T-helper 9 cell (primary cell): Measurements from ENCODE around the gene ZNF524.
A peak's percentile ranks its signal among the peaks of the same experiment; 100 is the strongest.
"Not testable (repeated sequence)": the region's sequence is repeated elsewhere in the genome, so short reads cannot be mapped to it uniquely, and the experiment has no call there.

Source experiments
- DNase-seq: peaks from one replicate; pipeline ENCODE4 v3.0.0-alpha.2; 2020
- total RNA-seq, 2 donors: gene quantifications; one replicate each; lab custom pipeline; 2026; lab: John Stamatoyannopoulos, UW

ZNF524 gene, protein sequence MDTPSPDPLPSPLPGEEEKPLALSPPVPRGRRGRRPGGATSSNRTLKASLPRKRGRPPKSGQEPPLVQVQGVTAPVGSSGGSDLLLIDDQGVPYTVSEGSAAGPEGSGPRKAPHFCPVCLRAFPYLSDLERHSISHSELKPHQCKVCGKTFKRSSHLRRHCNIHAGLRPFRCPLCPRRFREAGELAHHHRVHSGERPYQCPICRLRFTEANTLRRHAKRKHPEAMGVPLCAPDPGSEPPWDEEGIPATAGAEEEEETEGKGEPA
- total RNA-seq, result 14.7 to 22.6 reads per million in 2 donors

DNA sequence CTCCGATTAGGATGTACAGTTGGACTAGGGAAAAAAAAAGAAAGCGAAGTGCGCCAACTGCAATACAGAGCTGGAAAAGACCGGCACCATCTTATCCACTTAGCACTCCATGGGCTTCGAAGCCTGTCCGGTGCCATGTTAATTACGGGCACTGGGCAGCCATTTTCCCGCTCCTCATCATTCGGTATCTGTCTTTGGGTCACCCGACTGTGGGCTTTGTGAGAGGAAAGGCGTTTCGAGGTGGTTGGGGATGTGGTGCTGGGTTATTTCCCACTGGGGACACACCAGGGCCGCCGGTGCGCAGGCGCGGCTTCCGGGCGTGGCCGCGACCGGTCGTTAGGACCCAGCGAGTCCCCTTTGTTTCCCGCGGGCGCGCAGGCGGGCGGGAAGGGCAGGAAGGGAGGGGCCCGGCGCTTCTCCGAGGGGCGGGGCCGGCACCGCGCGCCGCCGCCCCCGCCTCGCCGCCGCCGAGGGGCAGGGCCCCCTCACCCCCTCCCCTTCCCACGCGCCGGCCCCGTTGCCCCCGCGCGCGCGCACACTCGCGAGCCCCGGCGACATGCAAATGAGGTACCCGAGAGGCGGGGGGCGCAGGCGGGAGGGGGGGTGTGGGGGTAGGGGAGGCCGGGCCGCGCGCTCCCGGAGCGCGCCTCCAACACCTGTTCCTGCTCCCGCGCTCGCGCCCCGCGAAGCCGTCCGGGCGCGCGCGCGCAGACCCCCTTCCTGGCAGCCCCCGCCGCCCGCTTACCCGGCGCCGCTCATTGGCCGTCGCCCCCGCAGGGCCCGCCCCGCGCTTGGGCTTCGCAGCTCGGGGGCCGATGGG lies at the start of gene ZNF524:
TSS of gene ZNF524 (plus strand) at position 447 of the 820 bp plus-strand sequence. CDS start 1,825 bp downstream, outside the sequence.
- peak; percentile 68 for DNase-seq

DNA sequence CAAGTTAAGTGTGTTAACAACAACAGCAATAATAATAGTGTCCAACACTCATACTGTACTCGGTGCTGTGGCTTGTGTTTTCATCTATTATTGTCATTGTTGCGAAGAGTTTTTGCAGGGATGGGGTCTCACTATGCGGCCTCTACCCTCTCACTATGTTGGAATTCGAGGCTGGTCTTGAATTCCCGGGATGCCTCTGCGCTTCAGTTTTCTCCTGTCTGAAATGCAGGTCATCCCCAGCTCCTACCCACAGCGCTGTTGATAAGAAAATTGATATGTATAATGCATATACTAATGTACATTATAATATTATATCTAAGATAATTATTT lies 49.8 kb upstream of the ZNF524 start:
- no peak for DNase-seq

DNA sequence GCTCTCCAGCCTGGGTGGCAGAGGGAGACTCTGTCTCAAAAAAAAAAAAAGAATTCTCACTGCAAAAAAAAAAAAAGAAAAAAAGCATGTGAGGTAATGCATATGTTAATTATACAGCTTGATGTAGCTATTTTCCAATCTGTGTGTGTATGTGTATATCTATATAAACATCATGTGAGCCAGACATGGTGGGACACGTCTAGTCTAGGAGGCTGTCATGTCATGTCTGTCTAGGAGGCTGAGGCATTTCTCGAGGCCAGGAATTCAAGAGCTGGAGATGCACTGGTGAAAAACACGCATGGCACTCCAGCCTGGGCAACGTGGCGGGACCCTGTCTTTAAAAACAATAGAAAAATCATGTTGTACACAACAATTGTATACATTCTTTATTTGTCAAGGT lies 47.9 kb upstream of the ZNF524 start:
- no peak for DNase-seq

DNA sequence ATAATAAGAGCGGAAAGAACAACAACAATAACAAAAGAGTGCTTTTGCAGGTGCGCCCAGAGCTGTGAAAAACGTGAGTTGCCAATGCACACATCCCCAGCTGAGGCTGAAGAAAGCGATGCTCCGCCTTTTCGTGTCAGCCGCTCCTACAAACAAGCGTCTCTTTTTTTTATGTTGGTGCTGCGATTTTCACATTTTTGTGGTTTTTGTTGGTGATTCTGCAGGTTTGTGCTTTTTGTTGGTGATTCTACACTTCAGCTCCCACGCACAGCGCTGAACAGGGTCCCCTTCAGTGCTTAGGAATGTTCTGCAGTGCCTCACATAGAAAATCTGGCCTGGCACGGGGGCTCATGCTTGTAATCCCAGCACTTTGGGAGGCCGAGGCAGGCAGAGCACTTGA lies 47.5 kb upstream of the ZNF524 start:
- DNase-seq, result no peak

DNA sequence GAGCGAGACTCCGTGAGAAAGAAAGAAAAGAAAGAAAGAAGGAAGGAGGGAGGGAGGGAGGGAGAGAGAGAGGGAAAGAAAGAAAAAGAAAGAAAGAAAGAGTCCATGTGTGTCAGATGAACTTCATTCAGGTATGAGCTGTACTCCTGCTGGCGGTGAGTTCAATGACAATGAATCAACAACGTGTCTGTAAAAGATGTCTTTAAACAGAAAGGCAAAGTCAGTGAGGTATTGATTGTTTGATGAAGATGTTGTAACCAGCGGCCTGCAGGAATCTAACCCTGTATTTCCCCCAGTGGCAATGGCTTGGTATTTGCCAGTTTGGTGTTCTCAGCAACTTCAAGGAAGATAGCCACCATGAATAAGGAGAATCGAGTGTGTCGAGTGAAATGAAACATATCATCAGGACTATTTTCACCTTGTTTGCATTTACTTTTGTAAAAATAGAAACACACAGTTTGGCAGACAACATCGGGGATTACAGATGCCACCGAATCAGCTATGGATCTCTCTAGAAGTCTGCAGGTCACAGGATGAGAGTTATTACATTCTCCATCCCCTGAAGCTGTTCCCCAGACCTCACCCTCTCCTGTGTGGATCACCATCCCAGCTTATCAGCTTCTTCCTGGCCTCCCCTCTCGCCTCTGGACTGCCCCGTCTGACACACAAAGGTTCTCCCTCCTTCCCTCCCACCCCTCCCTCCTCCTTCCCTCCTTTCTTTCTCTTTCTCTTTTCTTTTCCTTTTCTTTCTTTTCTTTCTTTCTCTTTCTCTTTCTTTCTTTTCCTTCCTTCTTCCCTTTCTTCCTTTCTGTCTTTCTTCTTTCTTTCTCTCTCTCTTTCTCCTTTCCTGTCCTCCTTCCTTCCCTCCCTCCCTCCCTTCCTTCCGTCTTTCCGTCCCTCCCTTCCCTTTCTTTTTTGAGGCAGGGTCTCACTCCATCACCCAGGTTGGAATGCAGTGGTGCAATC lies 46.6 kb upstream of the ZNF524 start:
- no peak for DNase-seq

DNA sequence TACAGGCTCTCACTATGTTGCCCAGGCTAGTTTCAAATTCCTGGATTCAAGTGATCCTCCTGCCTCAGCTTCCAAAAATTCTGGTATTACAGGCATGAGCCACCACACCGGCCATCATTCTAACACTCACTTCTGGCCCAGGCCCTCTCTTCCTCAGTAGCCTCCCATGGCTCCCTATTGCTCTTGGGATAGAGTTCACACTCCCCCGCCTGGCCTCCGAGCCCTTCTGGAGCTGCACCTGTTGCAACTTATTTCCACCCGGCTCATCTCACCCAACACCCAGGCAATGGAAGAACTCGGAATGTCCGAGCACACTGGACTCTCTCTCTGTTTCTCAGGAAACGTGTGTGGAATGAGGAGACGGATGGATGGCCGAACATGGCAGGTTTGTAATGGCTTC lies 45.8 kb upstream of the ZNF524 start:
- DNase-seq, result no peak

DNA sequence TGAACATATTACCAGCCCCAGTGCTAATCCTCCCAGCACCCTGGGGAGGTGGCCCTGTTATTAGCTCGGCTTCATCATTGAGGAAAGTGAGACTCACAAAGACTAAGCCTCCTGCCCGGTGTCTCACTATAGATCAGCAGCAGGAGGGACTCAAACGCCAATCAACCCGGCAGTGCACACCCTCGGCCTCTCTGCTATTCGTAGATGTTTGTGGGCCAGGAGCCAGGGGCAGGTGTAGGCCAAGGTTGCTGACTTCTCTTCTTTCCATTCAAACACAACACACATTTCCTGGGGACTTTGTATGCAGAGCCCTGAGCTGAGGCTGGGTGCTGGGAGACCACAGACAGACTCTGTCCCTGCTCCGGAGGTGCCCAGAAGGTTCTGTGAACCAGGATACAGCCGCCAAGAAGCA lies 45.3 kb upstream of the ZNF524 start:
- no peak for DNase-seq

DNA sequence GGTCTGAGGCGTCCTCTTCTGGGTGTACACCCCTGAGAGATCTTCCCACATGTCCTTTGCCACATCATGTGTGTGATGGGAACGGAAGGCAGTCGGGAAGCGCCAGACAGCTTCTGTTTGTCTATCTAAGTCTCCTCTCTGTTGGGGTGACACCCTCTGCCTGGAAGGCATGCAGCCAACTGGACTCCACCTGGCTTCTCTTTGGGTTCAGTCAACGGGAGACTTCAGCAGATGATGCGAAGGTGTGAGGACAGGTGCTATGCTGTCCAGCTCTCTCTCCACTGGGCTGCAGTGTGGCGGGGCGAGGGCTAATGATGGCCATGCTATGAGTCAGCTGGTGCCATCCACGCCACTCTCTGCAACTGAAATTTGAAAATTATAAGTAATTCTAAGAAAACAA lies 40.4 kb upstream of the ZNF524 start:
- DNase-seq, result no peak

DNA sequence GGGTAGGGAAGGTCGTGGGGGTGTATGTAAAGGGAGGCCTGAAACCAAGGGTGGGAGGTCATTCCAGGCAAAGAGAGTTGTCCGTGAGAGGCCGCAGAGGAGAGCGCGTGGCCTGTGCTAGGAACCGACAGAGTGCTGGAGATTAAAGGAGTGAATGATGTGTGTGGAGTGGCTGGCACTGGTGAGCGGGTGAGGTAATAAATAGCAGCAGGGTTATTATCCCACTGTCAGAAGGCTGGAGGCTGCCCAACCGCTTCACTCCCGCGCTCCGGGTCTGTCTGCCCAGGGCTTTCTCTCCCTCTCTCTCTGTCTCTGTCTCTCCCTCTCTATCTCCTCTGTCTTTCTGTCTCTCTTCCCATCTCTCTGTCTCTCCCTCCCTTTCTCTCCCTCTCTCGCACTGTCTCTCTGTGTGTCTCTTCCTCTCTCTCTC lies 36.8 kb upstream of the ZNF524 start:
- no peak for DNase-seq

DNA sequence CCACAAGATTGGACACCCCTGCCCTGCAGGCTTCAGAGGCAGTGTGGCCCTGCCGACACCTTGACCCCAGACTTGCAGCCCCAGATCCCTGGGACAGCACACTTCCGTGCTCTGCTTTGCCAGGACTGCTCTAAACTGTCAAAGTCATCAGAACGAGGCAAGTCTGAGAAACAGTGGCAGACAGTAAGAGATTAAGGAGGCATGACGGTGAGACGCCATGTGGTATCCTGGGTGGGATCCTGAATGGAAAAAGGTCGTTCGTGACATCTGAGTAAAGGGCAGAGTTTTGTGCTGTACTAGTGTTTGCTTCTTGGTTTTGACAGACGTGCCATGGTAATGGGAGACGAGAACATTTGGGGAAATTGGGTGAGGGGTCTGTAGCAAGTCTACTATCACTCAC lies 33.3 kb upstream of the ZNF524 start:
- DNase-seq, result no peak

DNA sequence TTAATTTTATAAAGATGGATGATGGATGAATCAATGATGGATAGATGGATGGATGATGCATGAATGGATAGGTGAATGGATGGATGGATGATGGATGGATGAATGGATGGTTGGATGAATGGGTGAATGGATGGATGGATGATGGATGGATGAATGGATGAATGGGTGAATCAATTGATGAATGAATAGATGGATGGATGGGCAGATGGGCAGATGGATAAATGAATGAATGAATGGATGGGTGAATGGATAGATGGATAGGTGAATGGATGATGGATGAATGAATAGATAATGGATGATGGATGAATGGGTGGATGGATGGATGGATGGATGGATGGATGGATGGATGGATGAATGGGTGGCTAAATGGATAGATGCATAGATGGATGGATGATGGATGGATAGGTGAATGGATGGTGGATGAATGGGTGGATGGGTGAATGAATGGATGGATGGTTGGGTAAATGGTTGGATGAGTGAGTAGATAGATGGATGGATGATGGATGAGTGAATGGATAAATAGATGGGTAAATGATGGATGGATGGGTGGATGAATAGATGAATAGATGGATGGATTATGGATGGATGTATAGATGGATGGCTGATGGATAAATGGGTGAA lies 32.3 kb upstream of the ZNF524 start:
- no peak for DNase-seq

DNA sequence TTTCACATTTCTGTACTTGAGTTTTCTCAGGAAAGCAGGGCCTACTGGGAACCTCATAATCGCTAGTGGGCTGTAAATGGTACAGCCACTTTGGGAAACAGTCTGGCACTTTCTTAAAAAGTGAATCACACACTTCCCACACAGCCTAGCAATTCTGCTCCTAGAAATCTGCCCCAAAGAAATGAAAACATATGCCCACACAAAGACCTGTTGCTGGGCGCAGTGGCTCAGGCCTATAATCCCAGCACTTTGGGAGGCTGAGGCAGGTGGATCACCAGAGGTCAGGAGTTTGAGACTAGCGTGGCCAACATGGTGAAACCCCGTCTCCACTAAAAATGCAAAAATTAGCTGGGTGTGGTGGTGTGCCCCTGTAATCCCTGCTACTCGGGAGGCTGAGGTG lies 30.6 kb upstream of the ZNF524 start:
- not testable (repeated sequence) for DNase-seq

DNA sequence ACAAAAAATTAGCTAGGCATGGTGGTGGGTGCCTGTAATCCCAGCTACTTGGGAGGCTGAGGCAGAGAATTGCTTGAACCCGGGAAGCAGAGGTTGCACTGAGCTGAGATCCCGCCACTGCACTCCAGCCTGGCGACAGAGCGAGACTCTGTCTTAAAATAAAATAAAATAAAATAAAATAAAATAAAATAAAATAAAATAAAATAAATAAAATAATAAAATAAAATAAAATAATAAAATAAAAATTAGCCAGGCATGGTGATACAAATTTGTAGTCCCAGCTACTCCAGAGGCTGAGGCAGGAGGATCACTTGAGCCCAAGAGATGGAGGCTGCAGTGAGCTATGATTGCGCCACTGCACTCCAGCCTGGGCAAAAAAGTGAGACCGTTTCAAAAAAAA lies 26.2 kb upstream of the ZNF524 start:
- not testable (repeated sequence) for DNase-seq

DNA sequence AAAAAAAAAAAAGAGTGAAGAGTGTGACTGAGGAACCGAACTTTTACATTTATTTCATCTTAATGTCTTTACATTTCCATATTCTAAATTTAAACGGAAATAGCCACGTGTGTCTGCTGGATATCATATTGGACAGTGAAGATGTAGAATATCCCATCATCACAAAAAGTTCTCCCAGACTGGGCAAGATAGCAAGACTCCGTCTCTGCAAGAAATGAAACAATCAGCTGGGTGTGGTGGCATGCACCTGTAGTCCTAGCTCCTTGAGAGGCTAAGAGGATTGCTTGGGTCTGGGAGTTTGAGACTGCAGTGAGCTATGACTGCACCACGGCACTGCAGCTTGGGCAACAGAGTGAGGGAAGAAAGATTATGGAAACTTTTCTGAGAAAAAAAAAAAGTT lies 23.3 kb upstream of the ZNF524 start:
- DNase-seq, result no peak

DNA sequence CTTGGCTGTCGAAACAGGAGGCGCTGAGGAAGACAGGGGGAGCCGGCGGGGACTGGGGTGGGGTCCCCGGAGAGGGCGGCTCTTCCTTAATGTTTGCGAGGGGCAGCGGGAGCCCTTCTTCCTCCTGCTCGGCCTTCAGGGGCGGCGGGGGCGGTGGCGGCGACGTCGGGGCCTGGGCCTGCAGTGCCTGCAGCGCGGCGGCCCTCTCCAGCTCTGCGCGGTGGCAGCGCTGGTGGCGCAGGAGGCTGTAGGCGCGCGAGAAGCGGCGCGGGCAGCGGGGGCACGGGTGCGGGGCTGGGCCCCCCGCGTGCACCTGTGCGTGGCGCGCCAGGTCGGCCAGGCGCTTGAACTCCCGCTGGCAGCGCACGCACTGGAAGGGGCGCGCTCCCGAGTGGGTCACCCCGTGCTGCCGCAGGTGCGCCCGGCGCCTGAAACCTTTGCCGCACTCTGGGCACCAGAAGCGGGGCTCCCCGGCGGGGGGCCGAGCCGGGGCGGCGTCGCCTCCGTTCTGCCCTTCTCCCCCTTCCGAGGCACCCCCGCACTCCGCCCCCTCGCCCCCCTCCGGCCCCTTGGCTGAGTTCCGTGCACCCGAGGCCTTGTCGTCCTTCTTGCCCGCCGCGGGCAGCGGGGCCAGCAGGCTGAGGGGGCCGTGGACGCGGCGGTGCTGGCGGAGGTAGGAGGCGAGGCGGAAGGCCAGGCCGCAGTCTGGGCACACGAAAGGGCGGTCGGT lies 21.9 kb upstream of the ZNF524 start:
- DNase-seq, result no peak

DNA sequence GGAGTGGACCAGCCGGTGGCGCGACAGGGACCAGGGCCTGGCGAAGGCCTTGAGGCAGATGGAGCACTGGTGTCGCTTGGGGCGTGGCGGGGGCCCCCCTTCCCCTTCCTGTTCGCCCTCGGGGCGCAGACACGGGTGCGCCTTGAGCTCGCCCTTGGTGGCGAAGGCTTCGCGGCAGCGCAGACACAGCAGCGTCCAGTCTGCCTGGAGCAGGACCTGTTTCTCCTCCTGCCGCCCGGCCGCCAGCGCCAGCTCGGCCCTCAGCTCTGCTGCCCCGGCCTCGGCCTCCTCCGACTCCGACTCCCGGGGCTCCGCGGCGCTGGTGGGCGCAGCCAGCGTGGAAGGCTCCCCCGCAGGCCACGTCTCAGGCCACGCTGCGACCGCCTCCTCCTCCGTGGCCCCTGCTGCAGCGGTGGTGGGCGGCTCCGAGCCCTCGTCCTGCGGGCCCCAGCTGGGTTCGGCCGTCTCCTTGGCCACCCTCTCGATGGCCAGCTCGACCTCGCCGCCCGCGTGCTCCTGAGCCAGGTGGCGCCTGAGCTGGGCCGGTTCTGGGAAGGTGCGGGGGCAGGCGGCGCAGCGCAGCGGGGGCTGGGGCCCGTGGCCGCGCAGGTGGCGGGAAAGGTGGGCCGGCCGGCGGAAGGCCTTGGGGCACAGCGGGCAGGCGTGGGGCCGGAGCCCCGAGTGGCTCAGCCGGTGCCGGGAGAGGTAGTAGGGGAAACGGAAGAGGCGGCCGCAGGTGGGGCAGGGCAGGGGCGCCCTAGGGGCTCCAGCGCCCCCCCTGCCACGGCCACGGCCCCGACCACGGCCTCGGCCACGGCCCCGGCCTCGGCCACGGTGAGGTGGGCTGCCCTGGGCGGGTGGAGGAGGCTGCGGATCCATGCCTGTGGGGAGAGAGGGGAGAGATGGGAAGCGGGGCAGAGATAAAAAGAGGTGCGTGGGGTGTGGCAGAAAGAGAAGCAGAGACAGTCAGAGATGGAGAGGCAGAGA lies 21.0 kb upstream of the ZNF524 start:
- no peak for DNase-seq

DNA sequence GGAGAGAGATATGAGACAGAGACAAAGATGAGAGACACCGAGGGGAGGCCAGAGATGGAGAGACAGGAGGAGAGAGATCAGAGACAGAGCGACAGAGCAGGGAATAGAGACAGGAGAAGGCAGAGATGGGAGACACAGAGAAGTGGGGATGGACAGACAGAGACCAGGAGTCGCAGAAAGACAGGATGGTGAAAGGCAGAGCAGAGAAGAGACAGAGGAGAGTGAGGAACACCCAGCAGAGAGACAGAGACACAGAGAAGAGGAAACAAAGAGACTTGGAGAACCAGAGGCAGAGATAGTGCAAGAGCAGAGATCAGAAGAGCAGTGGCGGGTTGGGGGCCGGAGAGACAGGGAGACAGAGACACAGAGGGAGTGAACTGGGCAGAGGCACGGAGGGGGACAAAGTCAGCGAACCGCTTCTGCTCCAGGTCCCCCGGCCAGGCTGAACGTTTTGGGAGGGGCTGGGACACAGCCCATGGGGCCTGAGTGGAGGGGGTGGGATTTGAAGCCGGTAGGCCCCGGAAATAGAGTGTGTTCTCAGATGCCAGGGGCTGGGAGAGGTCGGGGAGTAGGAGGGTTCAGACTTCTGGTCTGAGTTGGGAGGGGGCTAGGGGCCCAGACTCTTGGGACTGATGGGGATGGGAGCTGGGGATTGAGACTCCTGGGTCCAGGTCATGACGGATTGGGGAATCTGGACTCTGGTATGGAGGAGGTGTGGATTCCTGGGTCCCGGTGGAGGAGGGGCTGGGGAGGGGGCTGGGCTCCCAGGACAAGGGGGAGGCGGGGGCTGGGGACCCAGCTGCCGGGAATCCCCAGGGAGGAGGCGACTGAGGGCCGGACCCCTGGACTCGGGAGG lies 20.1 kb upstream of the ZNF524 start:
- DNase-seq, result no peak

DNA sequence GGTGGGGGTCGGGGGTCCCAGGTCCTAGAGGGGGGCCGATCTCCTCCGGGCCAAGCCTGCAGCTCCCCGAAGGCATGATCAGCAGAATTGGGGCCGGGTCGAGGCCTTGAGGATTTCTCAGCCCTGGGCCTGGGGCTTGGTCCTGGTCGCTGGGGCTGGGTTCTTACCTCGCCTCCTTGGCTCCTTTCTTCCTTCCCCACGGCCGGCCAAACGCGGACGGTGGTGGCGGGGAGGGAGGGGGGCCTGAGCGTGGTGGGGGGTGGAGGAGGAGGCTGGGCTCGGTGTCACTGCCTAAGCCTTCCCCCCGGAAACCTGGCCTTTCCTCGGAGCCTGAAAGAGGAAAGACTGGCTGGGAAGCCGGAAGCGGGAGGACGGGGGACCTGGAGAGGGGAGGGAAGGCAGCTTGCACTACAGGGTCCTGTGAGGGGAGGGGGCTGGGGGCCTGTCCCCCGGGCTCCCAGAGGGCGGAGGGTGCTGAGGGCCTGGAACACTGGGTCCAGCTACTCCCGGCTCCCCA lies 19.4 kb upstream of the ZNF524 start, which contains the start of gene ZNF579:
TSS of gene ZNF579 (minus strand) at position 221 of the 517 bp plus-strand sequence. CDS start 1,209 bp downstream, outside the sequence.
- peak; percentile 61 for DNase-seq

DNA sequence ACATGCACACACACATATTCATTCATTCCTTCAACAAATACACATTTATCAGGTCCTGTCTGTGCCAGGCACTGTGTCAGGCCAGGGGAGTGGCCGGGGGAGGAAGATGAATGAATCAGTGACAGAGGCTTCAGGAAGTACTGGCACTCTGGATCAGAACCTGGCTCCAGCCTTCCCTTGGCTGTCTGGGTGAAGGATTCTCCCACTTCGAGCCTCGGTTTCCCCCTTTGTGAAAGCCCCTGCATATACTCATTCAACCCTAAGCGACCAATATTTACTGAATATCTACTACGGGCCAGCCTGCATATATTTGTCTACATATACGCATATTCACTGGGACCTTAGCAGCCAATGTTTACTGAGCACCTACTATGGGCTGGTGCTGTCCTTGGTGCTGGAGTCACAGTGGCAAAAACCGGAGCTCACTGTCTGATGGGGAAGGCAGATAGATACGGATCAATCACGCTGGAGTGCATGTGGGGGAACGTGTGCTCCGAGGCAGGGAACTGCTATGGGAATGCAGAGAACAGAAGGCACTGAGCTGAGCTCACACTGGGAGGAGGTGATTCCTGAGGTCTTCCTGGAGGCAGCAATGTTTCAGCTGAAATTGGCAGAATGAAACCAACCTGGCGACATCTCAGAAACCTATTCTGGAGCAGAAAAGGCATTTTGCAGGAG lies 18.8 kb upstream of the ZNF524 start:
- DNase-seq, result no peak
